KMS-11 (cell line): ENCODE results near the gene MACROD2.
A peak's percentile ranks its signal among the peaks of the same experiment; 100 is the strongest.

Source experiments
- H2AFZ ChIP-seq: fragments of 200-600 bp; sonication (generic); 2 replicates; pipeline ENCODE4 v1.6.1; 2016; ENCODE audit warnings: antibody characterized with exemption, mixed run types, low read depth
- H3K27ac ChIP-seq: fragments of 200-600 bp; sonication (generic); 2 replicates; pipeline ENCODE4 v1.6.1; 2016; ENCODE audit warnings: mild to moderate bottlenecking, mixed run types
- H3K27me3 ChIP-seq: fragments of 200-600 bp; sonication (generic); 2 replicates; pipeline ENCODE4 v1.6.1; 2017; ENCODE audit warnings: mild to moderate bottlenecking, low read depth, mixed run types, moderate library complexity; ENCODE audit not compliant: insufficient read depth
- H3K36me3 ChIP-seq: fragments of 200-600 bp; sonication (generic); 2 replicates; pipeline ENCODE4 v1.6.1; 2017; ENCODE audit warnings: mild to moderate bottlenecking, mixed run types; ENCODE audit not compliant: insufficient read depth
- H3K4me1 ChIP-seq: fragments of 200-600 bp; sonication (generic); 2 replicates; pipeline ENCODE4 v1.6.1; 2016; ENCODE audit warnings: mild to moderate bottlenecking, low read depth, mixed run types; ENCODE audit not compliant: poor library complexity, severe bottlenecking
- H3K4me2 ChIP-seq: fragments of 200-600 bp; sonication (generic); 2 replicates; pipeline ENCODE4 v1.7.0; 2016; ENCODE audit warnings: mild to moderate bottlenecking, mixed run types
- H3K4me3 ChIP-seq: fragments of 200-600 bp; sonication (generic); IDR thresholded peaks from 2 replicates; pipeline ENCODE4 v1.6.1; 2017; ENCODE audit warnings: low read depth, low read length, mixed read lengths; ENCODE audit not compliant: insufficient read depth
- H3K79me2 ChIP-seq: fragments of 200-600 bp; sonication (generic); 2 replicates; pipeline ENCODE4 v1.6.1; 2016; ENCODE audit warnings: low read depth, mixed run types; ENCODE audit not compliant: insufficient read depth
- H3K9ac ChIP-seq: fragments of 200-600 bp; sonication (generic); 2 replicates; pipeline ENCODE4 v1.6.1; 2016; ENCODE audit warnings: mild to moderate bottlenecking, mixed run types
- H4K20me1 ChIP-seq: fragments of 200-600 bp; sonication (generic); 2 replicates; pipeline ENCODE4 v1.6.1; 2016; ENCODE audit warnings: mild to moderate bottlenecking, mixed run types; ENCODE audit not compliant: insufficient read depth
- CTCF ChIP-seq: fragments of 200-600 bp; sonication (generic); conservative IDR thresholded peaks from 2 replicates; pipeline ENCODE4 v1.6.1; 2017; ENCODE audit warnings: low read depth, mild to moderate bottlenecking, antibody characterized with exemption, low read length, moderate library complexity, mixed read lengths

Gene MACROD2

GRCh38 chr20:15475483-15475882 lies 1480.2 kb downstream of the MACROD2 start:
- Histone ChIP-seq H3K9ac (no peak overlapping the region), H3K36me3 (no peaks in the 10 kb centered on the region), H3K4me3 (no peak overlapping the region), H4K20me1 (no peaks in the 10 kb centered on the region), H2AFZ (0 out of 2 replicates have a peak overlapping the region, but pooled peaks have one; percentile 7), H3K79me2 (no peaks in the 10 kb centered on the region), H3K4me2 (no peak overlapping the region), H3K27ac (no peak overlapping the region), H3K27me3 (no peaks in the 10 kb centered on the region), H3K4me1 (no peaks in the 10 kb centered on the region)
- TF ChIP-seq CTCF: no peak

GRCh38 chr20:15476186-15476585 lies 1480.9 kb downstream of the MACROD2 start:
- no peak overlapping the region for H3K4me2 ChIP-seq
- H3K4me1 ChIP-seq: no peaks in the 10 kb centered on the region
- H2AFZ ChIP-seq: no peak overlapping the region
- no peaks in the 10 kb centered on the region for H4K20me1 ChIP-seq
- no peak overlapping the region for H3K27ac ChIP-seq
- H3K27me3 ChIP-seq: no peaks in the 10 kb centered on the region
- no peaks in the 10 kb centered on the region for H3K79me2 ChIP-seq
- no peak for TF ChIP-seq CTCF
- no peak overlapping the region for H3K9ac ChIP-seq
- H3K4me3 ChIP-seq: no peak overlapping the region
- no peaks in the 10 kb centered on the region for H3K36me3 ChIP-seq

- no peak for TF ChIP-seq CTCF
- no peaks in the 10 kb centered on the region for H3K4me1 ChIP-seq
- no peaks in the 10 kb centered on the region for H4K20me1 ChIP-seq
- no peak overlapping the region for H3K27ac ChIP-seq
- no peaks in the 10 kb centered on the region for H3K79me2 ChIP-seq
- H3K27me3 ChIP-seq: no peaks in the 10 kb centered on the region
- H3K4me3 ChIP-seq: no peak overlapping the region
- H2AFZ ChIP-seq: no peak overlapping the region
- H3K36me3 ChIP-seq: no peaks in the 10 kb centered on the region
- H3K9ac ChIP-seq: no peak overlapping the region
- H3K4me2 ChIP-seq: no peak overlapping the region
Observed at GRCh38 chr20:15476781-15477180, 1481.5 kb downstream of the MACROD2 start.

GRCh38 chr20:15482525-15482924 lies 1487.2 kb downstream of the MACROD2 start:
- Histone ChIP-seq H3K4me3 (no peak overlapping the region), H3K36me3 (no peaks in the 10 kb centered on the region), H3K4me1 (no peaks in the 10 kb centered on the region), H2AFZ (no peak overlapping the region), H3K9ac (no peak overlapping the region), H3K27me3 (no peaks in the 10 kb centered on the region), H3K4me2 (no peak overlapping the region), H3K79me2 (no peaks in the 10 kb centered on the region), H4K20me1 (no peaks in the 10 kb centered on the region), H3K27ac (no peak overlapping the region)
- no peak for TF ChIP-seq CTCF
